Measurements from ENCODE around the gene DUS3L. TPM values are rescaled to one million over a fixed set of nuclear protein-coding genes. Genes with fewer than 3 reads are reported as not detected.

The DUS3L gene
- total RNA-seq, 1 donor from 2014 or later = 39.0 TPM

- Histone ChIP-seq H3K4me3 (no peak overlapping the region), H3K9me3 (no peaks in the 10 kb centered on the region), H3K36me3 (peaks cover 0 to 55% of the 10 kb centered on the region in 2 donors), H3K27me3 (no peaks in the 10 kb centered on the region), H3K27ac (no peak overlapping the region), H3K4me1 (peaks cover 13% of the 10 kb centered on the region)
- no peak for TF ChIP-seq POLR2AphosphoS5 (IDR thresholded peaks at IDR 0.05; ENCODE audit: insufficient read depth in 1 of 2, low read depth in 1 of 2)
- TF ChIP-seq, protein P1, sequence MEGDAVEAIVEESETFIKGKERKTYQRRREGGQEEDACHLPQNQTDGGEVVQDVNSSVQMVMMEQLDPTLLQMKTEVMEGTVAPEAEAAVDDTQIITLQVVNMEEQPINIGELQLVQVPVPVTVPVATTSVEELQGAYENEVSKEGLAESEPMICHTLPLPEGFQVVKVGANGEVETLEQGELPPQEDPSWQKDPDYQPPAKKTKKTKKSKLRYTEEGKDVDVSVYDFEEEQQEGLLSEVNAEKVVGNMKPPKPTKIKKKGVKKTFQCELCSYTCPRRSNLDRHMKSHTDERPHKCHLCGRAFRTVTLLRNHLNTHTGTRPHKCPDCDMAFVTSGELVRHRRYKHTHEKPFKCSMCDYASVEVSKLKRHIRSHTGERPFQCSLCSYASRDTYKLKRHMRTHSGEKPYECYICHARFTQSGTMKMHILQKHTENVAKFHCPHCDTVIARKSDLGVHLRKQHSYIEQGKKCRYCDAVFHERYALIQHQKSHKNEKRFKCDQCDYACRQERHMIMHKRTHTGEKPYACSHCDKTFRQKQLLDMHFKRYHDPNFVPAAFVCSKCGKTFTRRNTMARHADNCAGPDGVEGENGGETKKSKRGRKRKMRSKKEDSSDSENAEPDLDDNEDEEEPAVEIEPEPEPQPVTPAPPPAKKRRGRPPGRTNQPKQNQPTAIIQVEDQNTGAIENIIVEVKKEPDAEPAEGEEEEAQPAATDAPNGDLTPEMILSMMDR (IDR thresholded peaks at IDR 0.05) = no peak
- no peak for TF ChIP-seq POLR2A (IDR thresholded peaks at IDR 0.05)
- no peak for DNase-seq (ENCODE audit: extremely low spot score in 2 of 2)
- intact Hi-C loops (cut with DNase I) = no loop called here
Measured at GRCh38 chr19:5789351-5789761, 1.6 kb downstream of the DUS3L start.

GRCh38 chr19:5788422-5788821 lies 2.5 kb downstream of the DUS3L start:
- DNase-seq (ENCODE audit: extremely low spot score in 2 of 2) = no peak
- TF ChIP-seq POLR2AphosphoS5 (IDR thresholded peaks at IDR 0.05; ENCODE audit: insufficient read depth in 1 of 2, low read depth in 1 of 2) (no peak), POLR2A (IDR thresholded peaks at IDR 0.05) (no peak)
- TF ChIP-seq, protein P1 (IDR thresholded peaks at IDR 0.05) = no peak
- Histone ChIP-seq H3K27ac (no peak overlapping the region), H3K4me1 (peaks cover 13% of the 10 kb centered on the region), H3K36me3 (peaks cover 0 to 55% of the 10 kb centered on the region in 2 donors), H3K9me3 (no peaks in the 10 kb centered on the region), H3K4me3 (no peak overlapping the region), H3K27me3 (no peaks in the 10 kb centered on the region)
- intact Hi-C loops (cut with DNase I) = no loop called here

DNA sequence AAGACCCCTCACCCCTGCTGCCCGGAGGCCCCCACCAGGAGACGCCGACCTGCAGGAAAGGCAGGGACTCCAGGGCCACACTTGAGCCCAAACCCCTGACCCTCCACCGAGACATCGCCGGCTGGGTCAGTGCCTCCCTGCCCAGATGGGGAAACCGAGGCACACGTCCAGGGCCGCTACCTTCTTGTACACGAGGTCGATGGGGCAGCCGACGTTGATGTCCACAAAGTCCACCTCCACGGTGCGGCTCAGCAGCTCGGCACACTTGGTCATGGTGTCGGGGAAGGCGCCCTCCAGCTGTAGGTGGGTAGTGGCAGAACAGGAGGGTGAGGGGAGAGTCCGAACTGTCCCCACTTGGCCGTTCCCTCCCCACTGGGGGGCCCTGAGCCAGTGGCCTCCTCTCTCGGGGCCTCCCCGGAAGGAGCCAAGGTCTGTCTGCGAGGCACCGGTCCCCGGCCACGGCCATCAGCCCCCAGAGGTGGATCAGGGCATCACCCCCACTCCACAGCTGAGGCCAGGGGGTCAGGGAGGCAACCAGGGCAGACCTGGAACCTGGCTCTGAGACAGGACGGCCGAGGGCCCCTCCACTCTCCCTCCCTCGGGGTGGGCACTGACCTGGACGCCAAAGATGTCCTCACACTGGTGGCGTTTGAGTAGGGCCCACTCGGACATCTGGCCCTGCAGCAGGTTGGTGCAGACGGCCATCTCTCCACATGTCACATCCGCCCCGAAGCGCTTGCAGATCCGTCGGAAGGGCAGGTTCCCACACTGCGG lies 3.4 kb downstream of the DUS3L start:
- Histone ChIP-seq H3K4me1 (peaks cover 13% of the 10 kb centered on the region), H3K27me3 (no peaks in the 10 kb centered on the region), H3K36me3 (peaks cover 0 to 55% of the 10 kb centered on the region in 2 donors), H3K4me3 (no peak overlapping the region), H3K9me3 (no peaks in the 10 kb centered on the region), H3K27ac (no peak overlapping the region)
- intact Hi-C loops (cut with DNase I) = no loop called here
- TF ChIP-seq, protein P1 (IDR thresholded peaks at IDR 0.05) = no peak
- TF ChIP-seq POLR2AphosphoS5 (IDR thresholded peaks at IDR 0.05; ENCODE audit: insufficient read depth in 1 of 2, low read depth in 1 of 2) (no peak), POLR2A (IDR thresholded peaks at IDR 0.05) (no peak)
- DNase-seq (ENCODE audit: extremely low spot score in 2 of 2) = no peak

DNA sequence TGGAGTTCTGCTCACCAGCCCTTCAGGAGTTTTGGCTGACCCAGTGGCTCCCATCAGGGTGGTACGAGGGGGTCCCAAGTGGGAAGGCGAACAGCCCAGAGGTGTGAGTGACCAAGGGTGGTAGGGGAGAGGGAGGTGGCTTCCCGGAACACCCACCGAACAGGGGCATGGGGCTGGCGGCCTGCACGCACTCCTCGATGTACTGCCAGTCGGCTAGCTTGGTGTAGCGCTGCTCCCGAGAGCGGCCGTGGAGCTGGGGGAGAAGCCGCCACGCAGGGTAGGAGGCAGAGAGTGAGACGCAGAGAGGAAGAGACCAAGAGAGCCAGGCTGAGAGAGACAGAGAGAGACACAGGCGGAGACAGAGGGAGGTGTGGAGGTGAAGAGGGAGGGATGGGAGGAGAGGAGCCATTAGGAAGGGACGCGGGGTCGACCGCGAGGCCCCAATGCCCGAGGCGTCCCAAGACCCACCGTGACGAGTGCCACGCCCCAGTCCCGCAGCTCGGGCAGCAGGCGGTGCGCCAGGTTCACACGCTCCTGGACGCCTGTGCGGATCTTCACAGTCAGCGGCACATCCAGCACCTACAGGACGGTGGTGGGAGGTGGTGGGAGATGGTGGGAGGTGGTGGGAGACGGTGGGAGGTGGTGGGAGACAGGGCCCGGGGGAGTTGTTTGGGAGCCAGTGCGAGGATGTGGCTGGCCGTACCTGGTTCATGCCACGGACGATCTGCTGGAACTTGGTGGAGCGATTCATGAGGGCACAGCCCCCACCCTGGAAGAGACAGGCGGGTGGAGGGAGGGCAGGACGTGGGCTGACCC lies 4.2 kb downstream of the DUS3L start:
- intact Hi-C loops (cut with DNase I) = no loop called here
- peak in 1 of 2 donors; percentile 96 for DNase-seq (ENCODE audit: extremely low spot score in 2 of 2)
- no peak for TF ChIP-seq POLR2AphosphoS5 (IDR thresholded peaks at IDR 0.05; ENCODE audit: insufficient read depth in 1 of 2, low read depth in 1 of 2)
- no peak for TF ChIP-seq POLR2A (IDR thresholded peaks at IDR 0.05)
- TF ChIP-seq, protein P1 (IDR thresholded peaks at IDR 0.05) = no peak
- Histone ChIP-seq H3K9me3 (no peaks in the 10 kb centered on the region), H3K27ac (no peak overlapping the region), H3K27me3 (no peaks in the 10 kb centered on the region), H3K36me3 (peaks cover 0 to 55% of the 10 kb centered on the region in 2 donors), H3K4me3 (no peak overlapping the region), H3K4me1 (peaks cover 13% of the 10 kb centered on the region)
